Measurements from ENCODE around the gene RBM47. TPM values are rescaled to one million over a fixed set of nuclear protein-coding genes. Genes with fewer than 3 reads are reported as not detected.
"Not testable (repeated sequence)": the region's sequence is repeated elsewhere in the genome, so short reads cannot be mapped to it uniquely, and the experiment has no call there.

The RBM47 gene
- total RNA-seq, 3 donors from 2014 or later, result 66.6 to 151 (median 89.5) TPM

GRCh38 chr4:40562208-40562607, 67.5 kb downstream of the RBM47 start:
- TF ChIP-seq CTCF (IDR thresholded peaks at IDR 0.05) (no peak), POLR2AphosphoS5 (IDR thresholded peaks at IDR 0.05) (no peak), POLR2A (IDR thresholded peaks at IDR 0.05) (no peak)
- H3K4me1 ChIP-seq, result no peaks in the 10 kb centered on the region
- H3K9me3 ChIP-seq, result no peaks in the 10 kb centered on the region
- intact Hi-C loops (cut with DNase I; ENCODE audit: low total_unique reads), result no loop called here
- no peak for DNase-seq (ENCODE audit: low spot score in 2 of 2)
- H3K27ac ChIP-seq, result no peak overlapping the region
- no peaks in the 10 kb centered on the region for H3K36me3 ChIP-seq
- H3K4me3 ChIP-seq, result no peak overlapping the region
- H3K27me3 ChIP-seq, result no peaks in the 10 kb centered on the region

GRCh38 chr4:40561543-40562177, 68.0 kb downstream of the RBM47 start:
- not testable (repeated sequence) for H3K4me1 ChIP-seq

DNA sequence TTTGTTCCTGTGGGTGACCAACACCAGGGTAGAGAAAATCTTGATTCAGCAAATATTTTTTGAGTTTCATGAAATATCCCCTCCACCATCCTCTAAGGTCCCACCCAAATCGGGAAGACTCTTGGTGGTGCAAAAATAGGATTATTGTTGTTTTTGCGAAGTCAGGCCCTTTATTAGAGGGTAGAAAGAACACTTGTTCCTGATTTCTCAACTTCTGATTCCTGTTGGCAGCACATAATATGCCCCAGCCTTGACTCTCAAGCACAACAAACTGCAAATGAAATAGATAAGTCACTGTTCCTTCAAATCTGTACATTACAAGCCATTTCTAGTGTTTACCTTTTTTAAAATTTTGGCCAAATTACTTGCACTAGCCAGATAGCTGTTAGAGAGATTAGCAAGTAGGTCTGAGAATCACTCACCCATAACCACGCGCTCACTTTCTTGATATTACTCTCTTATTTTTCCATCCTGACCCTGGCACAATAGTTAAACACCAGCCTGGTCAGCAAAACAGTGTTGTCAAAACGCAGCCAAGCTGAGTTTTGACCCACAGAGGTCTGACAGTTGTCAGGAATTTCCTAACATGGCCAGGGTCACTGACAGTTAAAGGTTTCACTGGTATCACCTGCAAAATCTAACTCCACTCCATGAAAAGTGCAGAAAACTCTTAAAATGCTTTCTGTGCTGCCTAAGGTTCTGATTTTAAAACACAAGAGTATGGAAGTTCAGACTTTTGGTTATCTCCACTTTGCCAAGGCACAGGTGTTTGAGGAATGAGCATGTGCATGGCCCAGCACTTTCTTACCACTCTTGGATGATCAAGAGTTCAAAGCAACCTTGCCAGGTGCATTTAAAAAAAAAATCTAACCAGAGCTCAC, 69.8 kb downstream of the RBM47 start:
- Histone ChIP-seq H3K9me3 (no peaks in the 10 kb centered on the region), H3K36me3 (no peaks in the 10 kb centered on the region), H3K4me1 (no peaks in the 10 kb centered on the region), H3K4me3 (no peak overlapping the region), H3K27me3 (no peaks in the 10 kb centered on the region), H3K27ac (peak overlapping the region; percentile 1 to 19)
- TF ChIP-seq CTCF (IDR thresholded peaks at IDR 0.05) (no peak), POLR2AphosphoS5 (IDR thresholded peaks at IDR 0.05) (no peak), POLR2A (IDR thresholded peaks at IDR 0.05) (no peak)
- intact Hi-C loops (cut with DNase I; ENCODE audit: low total_unique reads), result no loop called here
- no peak for DNase-seq (ENCODE audit: low spot score in 2 of 2)

More at GRCh38 chr4:40561543-40562177, 68.0 kb downstream of the RBM47 start:
- intact Hi-C loops (cut with DNase I; ENCODE audit: low total_unique reads); H3K27ac ChIP-seq; DNase-seq (ENCODE audit: low spot score in 2 of 2); H3K9me3 ChIP-seq; H3K4me3 ChIP-seq; H3K36me3 ChIP-seq; H3K27me3 ChIP-seq: not testable (repeated sequence)

DNA sequence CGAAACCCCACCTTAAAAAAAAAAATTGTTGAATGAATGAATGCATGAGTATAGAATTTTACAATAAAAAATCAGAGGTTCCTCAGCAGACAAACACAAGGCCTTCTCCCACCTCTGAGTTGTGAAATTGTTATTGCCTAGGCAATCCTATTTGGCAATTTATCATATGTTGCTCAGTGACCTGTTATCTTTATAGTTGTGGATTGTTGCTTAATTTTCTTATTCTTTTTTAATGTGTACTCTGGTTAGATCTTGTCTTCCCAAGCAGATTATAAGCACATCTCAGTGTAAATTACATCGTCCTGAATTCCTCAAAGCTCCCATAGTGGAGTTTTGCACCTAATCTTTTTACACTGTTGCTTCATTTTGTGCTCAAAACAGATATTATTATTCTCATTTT, 71.9 kb downstream of the RBM47 start:
- no peak overlapping the region for H3K27ac ChIP-seq
- no peaks in the 10 kb centered on the region for H3K9me3 ChIP-seq
- H3K27me3 ChIP-seq, result no peaks in the 10 kb centered on the region
- TF ChIP-seq POLR2A (IDR thresholded peaks at IDR 0.05) (no peak), CTCF (IDR thresholded peaks at IDR 0.05) (no peak), POLR2AphosphoS5 (IDR thresholded peaks at IDR 0.05) (no peak)
- H3K36me3 ChIP-seq, result no peaks in the 10 kb centered on the region
- no peak overlapping the region for H3K4me3 ChIP-seq
- intact Hi-C loops (cut with DNase I; ENCODE audit: low total_unique reads), result no loop called here
- no peak for DNase-seq (ENCODE audit: low spot score in 2 of 2)
- H3K4me1 ChIP-seq, result no peaks in the 10 kb centered on the region

- Histone ChIP-seq H3K27me3 (no peaks in the 10 kb centered on the region), H3K4me1 (no peaks in the 10 kb centered on the region), H3K4me3 (no peak overlapping the region), H3K27ac (peak overlapping the region in 1 of 2 donors; percentile 14), H3K9me3 (no peaks in the 10 kb centered on the region), H3K36me3 (no peaks in the 10 kb centered on the region)
- DNase-seq (ENCODE audit: low spot score in 2 of 2), result no peak
- intact Hi-C loops (cut with DNase I; ENCODE audit: low total_unique reads), result no loop called here
- TF ChIP-seq CTCF (IDR thresholded peaks at IDR 0.05), result no peak
- TF ChIP-seq POLR2A (IDR thresholded peaks at IDR 0.05), result no peak
- no peak for TF ChIP-seq POLR2AphosphoS5 (IDR thresholded peaks at IDR 0.05)
These were observed 74.3 kb downstream of the RBM47 start for GRCh38 chr4:40555176-40555900.

- H3K4me3 ChIP-seq; H3K9me3 ChIP-seq; H3K27me3 ChIP-seq; H3K36me3 ChIP-seq; DNase-seq (ENCODE audit: low spot score in 2 of 2); intact Hi-C loops (cut with DNase I; ENCODE audit: low total_unique reads); H3K27ac ChIP-seq; H3K4me1 ChIP-seq: not testable (repeated sequence)
These were observed 75.0 kb downstream of the RBM47 start for GRCh38 chr4:40554641-40555040.
